ENCODE measurements around the gene GLIS1.

The GLIS1 gene

DNA sequence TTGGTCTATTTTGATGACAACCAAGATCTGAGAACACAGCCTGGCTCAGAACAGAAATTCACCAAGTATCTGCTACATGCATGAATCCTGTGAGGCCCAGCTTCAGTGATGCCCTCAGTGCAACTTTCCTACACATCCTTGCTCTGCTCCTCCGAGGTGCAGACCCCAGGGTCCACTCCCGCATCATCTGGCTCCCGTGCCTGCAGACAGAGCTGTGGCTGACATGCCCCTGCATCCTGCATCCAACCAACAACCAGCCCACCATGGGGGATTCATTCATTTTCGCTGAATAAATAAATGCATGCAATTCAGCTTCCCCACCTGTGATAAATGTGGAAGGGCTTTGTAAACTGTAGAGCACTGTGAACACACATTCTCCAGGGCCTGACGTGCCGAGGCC is 112.3 kb downstream of the GLIS1 start:
- DNase-seq (ENCODE audit: extremely low read depth, low read depth), result no peak
- TF ChIP-seq CTCF (IDR thresholded peaks at IDR 0.05; ENCODE audit: low read depth, low read length, missing control alignments), result no peak
- H3K4me3 ChIP-seq (replicated peaks; ENCODE audit: low read depth, low read length), result no peak overlapping the region

DNA sequence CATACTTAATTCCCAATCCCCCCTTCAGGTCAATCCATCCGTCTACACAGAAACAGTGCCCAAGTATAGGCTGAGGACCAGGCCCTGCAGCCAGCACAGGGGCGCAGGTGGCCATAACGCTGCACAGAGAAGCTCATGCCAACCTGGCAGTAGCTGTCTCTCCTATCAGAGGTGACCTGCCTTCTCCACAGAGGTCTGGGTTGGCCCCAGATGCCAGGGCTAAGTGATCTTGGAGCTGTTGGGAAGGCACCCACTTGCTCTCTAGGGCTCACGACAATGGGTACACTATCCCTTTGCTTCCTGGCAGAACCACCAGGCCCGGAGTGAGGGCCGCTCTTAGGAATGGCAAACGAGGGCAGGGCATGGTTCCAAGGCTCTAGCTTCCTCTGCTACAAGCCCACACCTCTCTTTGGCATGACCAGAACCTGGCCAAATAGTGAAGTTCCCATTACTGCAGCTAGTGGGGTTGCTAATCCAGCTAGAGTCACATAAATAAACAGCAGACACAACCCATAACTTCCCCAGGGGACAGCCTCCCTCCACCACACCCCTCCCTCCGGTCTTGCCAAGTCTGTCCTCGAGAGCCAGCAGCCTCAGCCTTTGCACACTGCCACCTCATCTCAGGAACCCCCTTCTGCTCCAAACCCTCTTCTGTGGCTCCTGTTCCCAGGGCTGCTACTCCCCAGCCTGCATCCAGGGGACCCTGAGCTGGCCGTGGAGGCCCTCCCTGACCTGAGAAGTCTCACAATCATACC is 113.0 kb downstream of the GLIS1 start:
- no peak for TF ChIP-seq CTCF (IDR thresholded peaks at IDR 0.05; ENCODE audit: low read depth, low read length, missing control alignments)
- no peak for DNase-seq (ENCODE audit: extremely low read depth, low read depth)
- no peak overlapping the region for H3K4me3 ChIP-seq (replicated peaks; ENCODE audit: low read depth, low read length)

GRCh38 chr1:53625049-53625448 is 113.9 kb downstream of the GLIS1 start:
- TF ChIP-seq CTCF (IDR thresholded peaks at IDR 0.05; ENCODE audit: low read depth, low read length, missing control alignments), result no peak
- H3K4me3 ChIP-seq (replicated peaks; ENCODE audit: low read depth, low read length), result no peak overlapping the region
- DNase-seq (ENCODE audit: extremely low read depth, low read depth), result no peak

- TF ChIP-seq CTCF (IDR thresholded peaks at IDR 0.05; ENCODE audit: low read depth, low read length, missing control alignments), result no peak
- no peak overlapping the region for H3K4me3 ChIP-seq (replicated peaks; ENCODE audit: low read depth, low read length)
- DNase-seq (ENCODE audit: extremely low read depth, low read depth), result no peak
Observed at GRCh38 chr1:53622531-53622930, 116.4 kb downstream of the GLIS1 start.

GRCh38 chr1:53621144-53621543 is 117.8 kb downstream of the GLIS1 start:
- no peak for TF ChIP-seq CTCF (IDR thresholded peaks at IDR 0.05; ENCODE audit: low read depth, low read length, missing control alignments)
- H3K4me3 ChIP-seq (replicated peaks; ENCODE audit: low read depth, low read length), result no peak overlapping the region
- DNase-seq (ENCODE audit: extremely low read depth, low read depth), result no peak

DNA sequence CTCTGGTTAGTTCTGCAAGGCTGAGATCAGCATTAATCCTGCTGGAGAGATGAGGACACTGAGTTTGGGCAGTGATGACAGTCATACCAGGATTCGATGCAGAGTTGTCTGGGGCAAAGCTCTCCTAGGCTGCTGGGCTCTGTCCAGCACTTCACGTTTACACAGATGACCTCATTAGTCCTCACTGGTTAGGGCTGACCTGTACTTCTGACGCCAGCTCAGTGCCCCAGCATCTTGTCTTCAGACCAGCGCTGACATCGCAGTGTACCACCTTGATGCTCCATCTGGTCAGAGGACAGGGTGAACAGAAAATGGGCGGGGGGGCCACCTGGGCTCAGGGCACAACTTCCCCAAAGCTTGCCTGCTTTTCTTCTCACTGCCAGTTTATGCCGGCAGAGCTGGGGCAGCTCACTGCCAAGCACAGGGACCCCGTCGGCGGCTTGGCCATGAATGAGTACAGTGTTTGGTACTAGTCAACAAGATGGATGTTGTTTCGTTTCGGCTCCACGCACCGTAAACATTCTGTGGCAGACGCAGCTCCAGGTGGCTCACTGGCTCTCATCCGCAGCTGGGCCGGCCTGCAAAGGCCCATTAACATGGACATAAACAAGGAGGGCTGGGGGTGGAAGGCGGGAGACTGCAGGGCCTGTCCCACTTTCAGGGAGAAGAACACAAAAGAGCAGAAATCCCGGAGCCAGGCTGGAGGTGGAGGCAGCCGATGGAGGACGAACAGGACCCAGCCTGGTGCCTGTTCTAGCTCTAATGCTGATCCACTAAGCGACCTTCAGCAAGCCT is 118.7 kb downstream of the GLIS1 start:
- no peak for TF ChIP-seq CTCF (IDR thresholded peaks at IDR 0.05; ENCODE audit: low read depth, low read length, missing control alignments)
- DNase-seq (ENCODE audit: extremely low read depth, low read depth), result no peak
- H3K4me3 ChIP-seq (replicated peaks; ENCODE audit: low read depth, low read length), result no peak overlapping the region

Measured in HFF-Myc (cell line).